Activated CD4-positive, alpha-beta T cell treated with anti-CD3 and anti-CD28 coated beads, Interleukin-10, Interleukin-2, amounts not matched to agents 100 ng/mL and 50 ng/mL, durations not matched to agents 16 hours and 8 hours (primary cell): Measurements from ENCODE around the gene PRELP.
"Not testable (repeated sequence)": the region's sequence is repeated elsewhere in the genome, so short reads cannot be mapped to it uniquely, and the experiment has no call there.

Source experiments
- DNase-seq: peaks from one replicate; pipeline ENCODE4 v3.0.0-alpha.2; 2020

PRELP gene

DNA sequence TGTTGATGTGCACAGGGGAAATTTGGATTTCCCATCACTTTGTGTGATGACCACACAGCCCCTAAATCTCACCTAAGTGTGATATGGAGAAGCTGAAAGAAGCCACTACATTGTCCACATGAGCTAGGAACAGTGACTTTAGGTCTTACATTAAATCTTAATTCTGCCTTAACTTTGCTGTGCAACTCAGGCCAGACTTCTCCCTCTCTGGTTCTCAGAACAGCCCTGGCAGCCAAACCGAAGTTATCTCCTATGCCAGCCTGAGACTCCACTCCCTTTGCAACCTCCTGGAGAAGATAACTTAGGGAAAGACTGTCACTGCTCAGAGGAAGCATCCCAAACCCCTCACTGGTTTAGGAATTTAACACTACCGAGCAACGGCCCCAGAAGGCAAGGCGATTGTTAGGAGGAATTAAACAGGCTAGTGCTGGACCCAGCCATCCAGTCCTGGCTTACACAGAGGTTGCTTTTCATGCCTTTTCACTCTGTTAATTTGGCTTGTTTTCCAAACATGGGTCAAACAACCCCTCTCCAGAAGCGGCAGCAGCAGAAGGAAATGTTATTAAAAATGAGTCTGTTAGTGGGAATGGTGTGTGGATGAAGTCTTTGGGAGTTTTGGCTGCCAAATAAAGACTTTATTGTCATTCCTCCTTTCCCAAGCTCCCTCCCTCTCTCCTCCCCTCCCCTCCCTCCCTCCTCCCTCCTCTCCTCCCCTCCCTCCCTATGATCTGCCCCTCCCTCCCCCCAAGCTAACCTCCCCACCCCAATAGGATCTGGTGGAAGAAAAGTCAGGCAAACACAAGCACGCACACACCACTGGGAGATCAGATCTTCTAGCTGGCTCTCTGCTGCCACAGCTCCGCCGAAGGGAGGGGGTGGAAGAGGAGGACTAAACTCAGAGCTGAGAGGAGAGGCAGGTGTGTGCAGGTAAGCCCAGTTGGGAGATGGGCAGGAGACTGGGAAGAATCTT is at the start of gene PRELP:
TSS of gene PRELP (plus strand) at position 795 of the 970 bp plus-strand sequence. CDS start 7,379 bp downstream, outside the sequence.
- DNase-seq = no peak

DNA sequence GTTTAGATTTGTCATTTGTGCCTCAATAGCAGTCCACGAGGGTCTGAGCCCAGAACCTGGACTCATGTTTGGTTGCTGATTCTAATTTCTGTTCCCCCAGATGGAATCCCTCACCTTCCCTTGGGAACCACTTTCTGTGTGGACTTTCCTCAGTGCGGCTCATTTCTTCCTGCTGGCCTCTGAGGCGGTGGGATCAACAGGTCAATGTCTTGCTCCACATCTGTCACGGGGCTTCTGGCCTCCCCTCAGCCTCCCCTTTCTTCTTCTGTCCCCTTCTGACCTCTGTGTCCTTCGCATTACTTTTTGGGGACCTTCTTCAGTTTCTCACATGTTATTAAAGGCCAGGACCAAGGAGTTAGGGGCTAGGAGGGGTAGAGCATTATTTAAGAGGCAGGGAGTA is 49.2 kb upstream of the PRELP start:
- DNase-seq = no peak

DNA sequence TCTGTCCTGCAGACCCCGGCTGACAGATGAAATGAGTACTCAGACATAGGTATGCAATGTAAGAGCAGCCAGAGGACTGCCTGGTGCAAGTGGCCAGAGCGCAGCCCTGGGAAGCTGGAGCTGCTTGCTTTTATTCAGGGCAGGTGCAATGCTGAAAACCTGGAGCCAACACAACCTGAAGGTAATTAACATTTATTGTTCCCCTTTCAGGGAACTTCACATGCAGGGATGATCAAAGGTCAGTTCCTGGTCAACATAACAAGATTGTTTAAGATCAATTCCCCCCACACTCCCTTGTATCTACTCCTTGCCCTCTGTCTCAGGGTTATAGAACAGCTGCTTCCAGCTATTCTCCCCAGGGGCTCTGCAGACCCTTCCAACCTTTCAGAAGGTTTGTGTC is 48.7 kb upstream of the PRELP start:
- DNase-seq = no peak

GRCh38 chr1:203427451-203427850 is 48.2 kb upstream of the PRELP start:
- no peak for DNase-seq

DNA sequence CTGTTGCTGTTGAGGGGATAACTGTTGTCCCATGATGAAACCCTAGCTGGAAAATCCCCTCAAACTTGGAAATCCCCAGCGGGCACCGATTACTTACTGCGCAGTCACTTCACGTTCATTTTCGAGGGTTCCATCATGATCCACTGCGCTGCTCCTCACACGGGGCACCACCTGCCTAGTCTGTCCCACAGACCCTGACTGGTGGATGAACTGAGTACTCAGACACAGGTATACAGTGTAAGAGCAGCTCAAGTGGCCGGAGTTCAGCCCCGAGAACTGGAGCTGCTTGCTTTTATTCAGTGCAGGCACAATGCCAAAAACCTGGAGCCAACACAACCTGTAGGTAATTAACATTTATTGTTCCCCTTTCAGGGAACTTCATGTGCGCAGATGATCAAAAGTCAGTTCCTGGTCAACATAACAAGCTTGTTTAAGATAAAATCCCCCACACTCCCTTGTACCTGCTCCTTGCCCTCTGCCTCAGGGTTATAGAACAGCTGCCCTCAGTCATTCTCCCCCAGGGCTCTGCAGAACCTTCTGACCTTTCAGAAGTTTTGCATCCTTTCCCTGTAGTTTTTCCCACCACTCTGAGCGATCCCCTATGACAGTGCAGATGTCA is 46.5 kb upstream of the PRELP start:
- no peak for DNase-seq

DNA sequence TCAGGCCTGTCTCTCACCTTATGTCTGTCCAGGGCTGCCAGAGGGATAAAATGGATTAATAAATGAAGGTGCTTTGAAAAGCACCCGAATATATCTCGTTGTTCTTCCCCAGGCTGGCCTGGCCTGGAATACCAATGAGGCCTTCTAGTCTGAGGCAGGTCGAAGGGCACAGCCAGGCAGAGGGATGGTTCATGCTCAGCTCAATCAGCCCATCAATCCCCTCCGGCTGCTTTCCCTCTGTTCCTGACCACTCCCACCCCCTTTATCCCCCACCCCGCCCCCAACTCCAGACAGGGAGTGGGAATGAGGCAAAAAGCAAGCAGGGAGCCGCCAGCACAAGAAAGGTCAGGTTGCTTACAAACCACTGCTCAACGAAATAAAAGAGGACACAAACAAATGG is 40.0 kb upstream of the PRELP start:
- no peak for DNase-seq

DNA sequence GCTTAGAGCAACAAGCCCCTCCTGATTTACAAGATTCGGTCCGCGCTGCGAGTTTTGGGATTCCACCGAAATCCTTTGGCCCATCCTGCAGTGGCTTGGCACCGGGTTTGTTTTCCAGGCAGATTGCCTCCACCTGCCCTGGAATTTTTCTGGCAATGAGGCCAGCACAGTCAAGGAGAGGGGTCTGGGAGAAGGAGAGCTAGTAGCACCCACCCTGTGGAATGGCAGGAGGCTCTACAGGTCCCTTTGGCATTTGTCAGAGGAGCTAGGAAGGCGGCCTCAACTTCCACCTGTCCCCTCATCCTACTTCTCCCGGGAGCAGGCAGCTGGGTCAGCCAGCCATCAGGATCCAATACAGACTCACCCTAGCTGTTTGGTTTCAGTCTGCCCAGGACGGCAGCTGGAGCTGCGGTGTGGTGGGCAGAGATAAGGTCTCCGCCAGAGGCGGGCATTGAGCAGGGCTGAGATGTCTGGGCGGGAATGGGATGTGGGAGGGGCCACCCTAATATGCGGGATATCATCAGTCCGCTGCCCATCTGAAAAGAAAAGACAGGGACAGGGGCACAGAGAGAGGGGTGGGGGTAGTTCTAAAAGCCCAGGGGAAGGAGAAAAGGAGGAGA is 37.8 kb upstream of the PRELP start:
- no peak for DNase-seq

DNA sequence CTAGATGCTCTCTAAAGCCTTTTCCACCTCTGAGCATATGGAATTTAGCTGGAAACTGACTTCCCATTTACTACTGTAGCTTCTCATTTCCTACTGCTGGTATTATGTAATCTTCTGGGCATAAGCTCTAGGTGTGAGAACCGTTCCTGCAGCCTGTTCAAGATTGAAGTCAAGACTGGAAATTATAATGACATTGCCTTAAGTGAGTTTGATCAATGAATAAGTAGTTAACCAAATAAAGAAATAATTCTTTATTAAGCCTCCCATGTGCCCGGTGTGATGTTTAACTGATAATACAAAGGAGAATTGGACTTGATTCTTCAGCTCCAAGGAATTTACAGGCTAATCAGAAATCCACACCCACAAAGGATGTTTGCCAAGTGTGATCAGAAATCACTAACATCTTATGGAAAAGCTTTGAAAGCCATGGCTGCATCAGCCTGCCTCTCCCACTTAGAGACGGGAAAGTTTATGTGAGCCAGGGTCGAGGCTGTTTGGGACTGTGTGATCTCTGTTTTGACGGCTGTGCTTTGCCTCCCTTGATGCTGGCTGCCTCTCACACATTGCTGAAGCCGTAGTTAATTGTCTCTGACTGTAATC is 36.4 kb upstream of the PRELP start:
- DNase-seq = no peak

GRCh38 chr1:203440771-203441170 is 34.8 kb upstream of the PRELP start:
- no peak for DNase-seq

DNA sequence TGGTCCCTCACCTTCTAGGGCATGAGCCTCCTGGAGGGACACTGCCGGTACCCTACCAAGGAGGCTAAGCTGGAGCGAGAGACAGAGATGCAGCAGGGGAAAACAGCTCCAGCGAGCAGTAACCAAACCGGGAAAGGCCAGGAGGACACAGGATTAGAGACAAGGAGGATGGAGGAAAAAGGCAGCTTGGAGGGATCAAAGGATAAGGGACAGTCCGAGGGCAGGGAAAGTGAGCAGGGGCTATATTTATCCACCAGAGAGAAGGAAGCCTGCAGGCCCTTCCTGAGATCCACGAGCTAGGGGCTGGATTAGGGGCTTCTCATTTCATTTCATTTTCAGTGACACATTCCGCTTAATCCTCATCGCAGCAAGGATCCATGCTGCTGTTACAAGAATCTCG is 33.8 kb upstream of the PRELP start:
- no peak for DNase-seq

- DNase-seq = no peak
These were observed 32.8 kb upstream of the PRELP start for GRCh38 chr1:203442821-203443220.

DNA sequence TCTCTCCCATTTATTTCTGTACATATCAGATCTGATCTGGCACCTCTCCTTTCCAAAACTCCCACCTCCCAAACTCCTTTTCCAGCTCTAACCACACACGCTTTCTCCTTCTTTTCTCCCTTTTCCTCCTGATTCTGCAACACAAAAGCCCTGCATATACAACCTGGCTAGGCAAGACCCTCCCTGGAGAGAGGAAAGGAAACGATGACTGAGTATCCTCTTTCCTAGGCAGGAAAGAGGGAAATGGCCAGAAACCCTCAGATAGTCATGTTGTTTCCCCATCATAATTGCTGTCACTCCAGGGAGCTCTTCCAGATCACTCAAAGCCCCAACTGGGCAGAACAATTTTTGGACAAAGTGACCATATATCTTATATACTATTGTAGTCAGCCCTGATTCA is 32.3 kb upstream of the PRELP start:
- DNase-seq = no peak

GRCh38 chr1:203444171-203444576 is 31.4 kb upstream of the PRELP start:
- DNase-seq = no peak

- DNase-seq = no peak
These were observed 28.5 kb upstream of the PRELP start for GRCh38 chr1:203447151-203447550.

DNA sequence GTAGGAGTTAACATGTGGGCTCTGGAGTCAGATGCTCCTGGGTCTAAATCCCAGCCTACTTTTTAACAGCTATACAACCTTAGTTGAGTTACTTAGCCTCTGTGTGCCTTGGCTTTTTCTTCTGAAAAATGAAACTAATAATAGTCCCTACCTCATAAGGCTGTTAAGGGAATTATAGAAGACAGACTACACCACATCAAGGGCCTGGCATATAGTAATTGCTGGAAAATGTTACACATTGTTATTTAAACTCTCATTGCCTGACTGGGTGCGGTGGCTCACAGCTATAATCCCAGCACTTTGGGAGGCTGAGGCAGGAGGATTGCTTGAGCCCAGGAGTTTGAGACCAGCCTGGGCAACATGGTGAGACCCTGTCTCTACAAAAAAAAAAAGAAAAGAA is 28.0 kb upstream of the PRELP start:
- DNase-seq = not testable (repeated sequence)

- DNase-seq = no peak
These were observed 27.0 kb upstream of the PRELP start for GRCh38 chr1:203448521-203449061.

GRCh38 chr1:203450001-203450400 is 25.6 kb upstream of the PRELP start:
- no peak for DNase-seq

DNA sequence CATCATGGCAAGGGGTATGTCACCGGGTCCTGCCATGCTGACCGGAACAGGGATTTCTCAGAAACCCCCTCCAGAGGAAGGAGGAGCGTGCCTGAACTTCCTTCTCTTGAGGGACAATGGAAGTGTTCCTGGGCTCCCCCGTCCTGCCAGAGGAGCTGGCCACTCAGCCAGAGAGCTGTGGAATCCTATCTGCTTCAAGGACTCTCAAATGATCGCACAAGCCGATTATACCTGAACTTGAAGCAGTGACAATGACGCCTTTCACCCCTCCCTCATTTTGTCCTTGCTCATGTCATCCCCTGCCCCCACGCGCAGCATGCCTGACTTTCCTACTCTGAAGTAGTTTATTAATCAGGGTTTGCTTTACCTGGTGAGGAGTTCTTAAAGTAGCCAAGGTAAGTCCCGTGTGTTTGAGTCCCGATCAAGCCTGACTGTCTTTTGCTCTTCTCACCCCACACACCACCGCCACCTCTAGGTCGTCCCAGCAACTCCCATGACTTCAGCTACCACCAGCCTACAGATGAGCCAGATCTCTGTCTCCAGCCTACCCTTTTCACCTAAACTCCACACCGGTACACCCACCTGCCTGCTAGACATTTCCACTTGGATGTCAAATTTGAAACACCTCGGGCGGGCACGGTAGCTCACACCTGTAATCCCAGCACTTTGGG is 25.0 kb upstream of the PRELP start:
- no peak for DNase-seq

GRCh38 chr1:203451836-203452784 is 23.5 kb upstream of the PRELP start:
- no peak for DNase-seq

DNA sequence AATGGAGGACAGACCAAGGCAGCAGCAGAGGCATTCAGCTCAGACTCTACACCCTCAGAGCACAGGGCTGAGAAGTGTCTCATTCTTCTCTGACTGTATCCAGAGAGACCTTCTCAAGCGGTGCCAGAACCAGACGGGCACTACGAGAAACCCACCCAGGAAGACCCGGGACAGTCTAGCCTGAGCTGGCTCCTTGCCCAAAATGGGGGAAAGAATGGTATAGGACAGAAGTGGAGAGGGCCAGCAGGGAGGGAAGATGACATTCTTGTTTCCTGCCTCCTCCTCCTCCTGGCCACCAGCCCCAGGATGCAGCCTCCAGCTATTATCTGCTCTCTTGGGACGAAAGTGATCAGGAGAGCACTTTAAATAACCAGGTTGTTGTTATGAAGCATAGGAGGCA is 22.6 kb upstream of the PRELP start:
- DNase-seq = no peak

DNA sequence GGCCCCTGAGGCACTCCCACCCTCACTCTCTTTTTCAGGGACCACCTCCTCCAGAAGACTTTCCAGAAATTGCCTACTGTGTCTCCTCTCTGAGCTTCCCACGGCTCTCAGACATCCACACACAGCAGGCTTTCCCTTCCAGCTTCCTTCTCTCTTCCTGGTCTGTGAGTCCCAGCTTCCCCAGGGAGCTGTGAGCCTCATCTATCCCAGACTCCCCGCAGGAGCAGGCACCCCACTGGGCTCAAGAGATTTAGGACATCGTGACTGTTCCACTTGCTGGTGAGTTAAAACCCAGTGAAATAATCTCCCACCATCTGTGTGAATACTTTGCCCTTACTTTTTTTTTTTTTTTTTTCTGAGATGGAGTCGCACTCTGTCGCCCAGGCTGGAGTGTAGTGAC is 22.0 kb upstream of the PRELP start:
- no peak for DNase-seq
